HG02973 (cell line): Measurements from ENCODE around the gene PGM1.

Experiments
- ATAC-seq: cut with Tn5 transposase; IDR thresholded peaks from one replicate; pipeline ENCODE4 v1.9.1; 2021; ENCODE audit warnings: moderate library complexity; ENCODE audit not compliant: unreplicated experiment

Gene PGM1

GRCh38 chr1:63630666-63631065, 37.5 kb downstream of the PGM1 start:
- ATAC-seq, result no peak

DNA sequence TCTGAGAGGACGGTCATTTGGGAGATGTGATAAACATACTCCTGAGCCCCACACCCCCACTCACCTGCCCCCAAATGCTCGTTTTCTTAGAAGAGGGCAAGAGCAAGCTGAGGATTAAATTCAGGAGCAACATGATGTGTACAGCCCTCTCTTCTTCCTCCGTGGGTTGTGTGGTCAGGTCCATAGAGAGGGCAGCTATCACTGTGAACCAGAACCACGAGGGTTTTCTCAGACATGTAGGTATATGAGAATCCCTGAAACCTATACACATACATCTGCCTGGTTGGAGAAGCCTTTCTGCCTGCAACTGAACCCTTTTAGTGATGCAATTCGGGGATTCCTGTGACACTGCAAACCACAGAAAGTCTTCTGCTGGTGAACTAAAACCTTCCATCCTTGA, 38.9 kb downstream of the PGM1 start:
- ATAC-seq, result no peak

GRCh38 chr1:63633281-63633680, 40.1 kb downstream of the PGM1 start:
- no peak for ATAC-seq

- no peak for ATAC-seq
Measured at GRCh38 chr1:63634471-63634870, 41.3 kb downstream of the PGM1 start.

- ATAC-seq, result no peak
Measured at GRCh38 chr1:63635681-63636080, 42.5 kb downstream of the PGM1 start.

DNA sequence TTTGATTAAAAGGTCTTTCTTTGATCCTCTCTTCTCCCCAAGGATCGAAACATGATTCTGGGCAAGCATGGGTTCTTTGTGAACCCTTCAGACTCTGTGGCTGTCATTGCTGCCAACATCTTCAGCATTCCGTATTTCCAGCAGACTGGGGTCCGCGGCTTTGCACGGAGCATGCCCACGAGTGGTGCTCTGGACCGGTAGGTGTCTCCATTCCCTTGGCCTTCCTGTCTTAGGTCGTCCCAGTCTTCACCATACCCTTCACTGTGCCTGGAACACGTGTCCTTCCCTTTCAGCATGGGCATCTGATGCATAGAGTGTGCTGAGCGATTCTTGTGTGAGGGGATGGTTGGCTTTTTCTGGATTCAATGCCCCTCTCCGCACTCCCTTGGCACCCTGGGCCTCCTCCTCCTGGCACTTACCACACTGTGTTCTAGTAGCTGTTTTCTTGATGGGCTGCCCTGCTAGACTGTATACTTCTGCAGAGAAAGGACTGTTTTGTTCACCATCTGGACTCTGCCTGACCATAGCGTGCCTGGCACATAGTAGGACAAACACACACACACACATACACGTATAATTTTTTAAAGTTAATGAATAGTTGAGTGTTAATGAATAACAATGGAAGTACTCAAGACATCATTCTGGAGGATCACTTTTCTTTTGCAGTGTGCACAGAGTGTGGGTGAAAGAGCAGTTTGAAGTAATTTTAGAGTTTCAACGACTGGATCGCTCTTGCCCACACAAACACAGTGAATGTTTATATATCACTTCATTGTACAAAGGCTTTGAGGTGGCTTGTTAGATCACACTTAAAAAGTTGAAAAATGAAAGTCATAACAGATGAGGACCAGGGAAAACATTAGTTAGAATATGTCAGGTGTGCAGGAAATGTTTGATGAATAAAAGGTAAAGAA, 43.2 kb downstream of the PGM1 start:
- no peak for ATAC-seq

DNA sequence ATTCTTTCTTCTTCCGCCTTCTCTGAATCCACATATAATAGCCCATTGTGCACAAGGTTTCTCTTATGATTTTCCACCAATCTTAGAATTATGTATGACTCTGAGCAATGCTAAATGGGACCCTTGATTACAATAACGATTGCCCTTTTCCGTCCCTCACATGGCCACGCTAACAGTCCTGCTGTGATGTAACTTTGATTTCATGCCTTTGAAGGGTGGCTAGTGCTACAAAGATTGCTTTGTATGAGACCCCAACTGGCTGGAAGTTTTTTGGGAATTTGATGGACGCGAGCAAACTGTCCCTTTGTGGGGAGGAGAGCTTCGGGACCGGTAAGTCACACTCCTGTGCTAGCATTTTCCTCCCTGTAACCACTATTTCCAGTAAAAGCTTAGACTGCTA, 45.3 kb downstream of the PGM1 start:
- no peak for ATAC-seq

DNA sequence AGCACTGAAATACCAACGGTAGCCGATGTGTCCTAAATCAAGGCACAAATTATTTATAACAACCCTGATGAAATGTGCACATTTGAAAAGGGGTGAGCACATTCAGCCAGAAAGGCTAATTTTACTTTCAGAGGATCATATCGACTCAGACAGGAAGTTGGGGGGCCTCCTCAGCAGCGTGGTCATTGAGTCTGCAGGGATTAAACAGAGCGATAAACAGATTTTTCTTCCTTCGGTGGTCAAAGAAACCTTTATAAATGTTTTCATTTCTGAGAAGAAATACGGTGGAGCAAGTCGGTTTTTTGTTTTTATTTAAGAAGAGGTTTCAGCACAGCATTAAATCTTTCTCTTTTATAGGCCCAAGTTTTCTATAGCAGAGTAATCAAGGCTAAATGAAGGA, 45.7 kb downstream of the PGM1 start:
- no peak for ATAC-seq

DNA sequence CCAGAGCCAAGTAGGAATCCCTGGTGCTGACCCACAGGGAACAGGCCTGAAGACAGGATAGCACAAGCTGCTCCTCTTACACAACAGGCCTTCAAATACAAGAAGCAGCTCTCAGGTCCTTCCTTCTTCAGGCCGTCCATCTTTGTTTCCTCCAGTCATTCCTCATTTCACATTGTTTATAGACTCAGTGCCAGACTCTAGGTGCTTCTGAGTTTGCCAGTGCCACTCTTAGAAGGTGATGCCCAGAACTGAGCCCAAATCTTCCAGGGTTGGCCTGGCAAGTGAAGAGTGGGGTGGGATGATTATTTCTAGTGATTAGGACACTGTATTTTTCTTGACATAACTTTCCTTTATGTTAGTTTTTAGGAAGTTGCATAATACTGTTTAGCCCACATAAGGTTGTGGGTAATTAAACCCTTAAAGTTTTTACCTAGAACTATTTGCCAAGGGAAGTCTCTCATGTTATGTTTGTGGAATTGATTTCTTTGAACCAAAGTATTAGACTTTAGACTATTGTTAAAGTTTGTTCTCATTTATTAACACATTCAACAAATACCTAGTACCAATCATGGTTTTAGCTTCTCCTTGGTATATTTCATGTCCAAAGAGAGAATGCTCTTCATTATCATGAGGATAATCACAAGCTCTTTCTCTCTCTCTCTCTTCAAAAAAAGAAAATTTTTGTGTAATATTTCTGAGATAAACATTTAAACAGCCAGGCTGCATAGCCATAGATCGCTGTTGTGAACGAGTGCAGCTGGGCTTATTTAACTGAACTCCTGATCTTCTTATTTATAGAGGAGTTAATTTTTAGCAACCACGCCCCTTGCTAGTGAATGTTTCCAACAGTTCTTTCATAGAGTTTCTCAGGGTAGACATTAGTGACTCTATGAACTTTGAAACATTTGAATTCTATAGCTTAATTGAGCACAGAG, 47.7 kb downstream of the PGM1 start:
- ATAC-seq, result no peak

DNA sequence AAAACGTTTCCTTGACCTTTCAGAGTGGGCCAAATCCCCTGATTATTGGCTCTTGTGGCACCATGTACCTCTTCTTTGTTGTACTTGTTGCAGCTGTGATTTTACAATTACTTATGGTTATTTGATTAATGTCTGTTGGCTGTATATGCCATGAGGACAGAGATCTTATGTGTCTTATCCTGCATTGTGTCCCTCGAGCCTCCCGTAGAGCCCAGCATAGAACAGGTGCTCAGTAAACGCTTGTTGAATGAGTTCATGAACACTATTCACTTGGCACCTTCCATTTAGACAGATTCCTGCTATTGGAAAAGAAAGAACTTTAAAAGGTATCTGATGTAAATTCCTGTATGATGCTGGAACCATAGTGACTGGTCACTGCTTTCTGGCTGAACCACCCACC, 48.4 kb downstream of the PGM1 start:
- ATAC-seq, result no peak

DNA sequence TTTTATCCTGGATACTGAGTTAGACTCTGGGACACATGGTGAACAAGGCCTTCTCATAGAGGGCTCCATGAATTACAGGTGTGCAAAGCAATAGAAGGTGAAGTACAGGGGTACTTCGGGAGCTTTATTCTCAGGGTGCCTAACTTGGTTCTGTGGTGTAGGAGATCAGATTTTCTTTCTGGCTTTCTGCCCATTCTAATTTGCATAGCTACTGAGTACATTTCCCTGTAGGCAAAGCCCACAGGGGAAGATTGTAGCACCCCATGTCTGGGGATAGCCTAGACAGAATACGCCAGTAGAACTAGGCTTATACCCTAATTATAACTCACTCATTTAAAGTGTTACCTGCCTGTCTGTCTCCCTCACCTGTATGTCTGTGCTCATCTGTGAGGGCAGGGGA, 49.7 kb downstream of the PGM1 start:
- no peak for ATAC-seq

DNA sequence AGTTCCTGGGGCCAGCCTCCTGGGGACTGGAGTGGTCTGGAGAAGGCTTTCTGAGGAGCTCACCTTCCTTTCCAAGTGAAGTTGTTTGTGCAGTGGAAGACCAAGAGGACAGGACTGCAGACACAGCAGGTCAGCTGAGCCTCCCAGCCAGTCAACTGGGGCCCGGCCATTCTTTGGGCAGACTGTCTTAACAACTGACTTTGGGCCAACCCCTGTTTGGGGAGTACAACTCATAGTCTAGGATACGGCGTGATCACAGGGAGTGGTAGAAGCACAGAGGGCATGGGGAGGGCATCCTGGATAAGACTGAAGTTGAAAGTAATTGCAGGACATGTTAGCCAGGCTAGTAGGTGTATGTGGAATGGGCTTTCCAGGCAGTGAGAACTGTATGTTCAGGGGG, 50.3 kb downstream of the PGM1 start:
- no peak for ATAC-seq

- ATAC-seq, result no peak
Measured at GRCh38 chr1:63643926-63644325, 50.7 kb downstream of the PGM1 start.

- no peak for ATAC-seq
Measured at GRCh38 chr1:63645317-63645716, 52.1 kb downstream of the PGM1 start.

- ATAC-seq, result no peak
Measured at GRCh38 chr1:63648689-63649088, 55.5 kb downstream of the PGM1 start.

- ATAC-seq, result no peak
Measured at GRCh38 chr1:63651161-63651701, 58.0 kb downstream of the PGM1 start.

GRCh38 chr1:63653976-63654375, 60.8 kb downstream of the PGM1 start:
- no peak for ATAC-seq

DNA sequence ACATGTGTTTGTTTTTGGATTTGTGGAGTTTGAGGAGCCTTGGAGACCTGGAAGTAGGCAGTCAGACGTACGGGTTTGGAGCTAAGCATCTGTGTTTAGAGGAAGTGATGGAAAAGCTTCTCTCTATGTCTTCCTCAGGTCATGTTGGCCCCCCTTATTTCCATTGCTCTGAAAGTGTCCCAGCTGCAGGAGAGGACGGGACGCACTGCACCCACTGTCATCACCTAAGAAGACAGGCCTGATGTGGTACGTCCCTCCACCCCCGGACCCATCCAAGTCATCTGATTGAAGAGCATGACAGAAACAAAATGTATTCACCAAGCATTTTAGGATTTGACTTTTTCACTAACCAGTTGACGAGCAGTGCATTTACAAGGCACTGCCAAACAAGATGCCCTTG, 66.2 kb downstream of the PGM1 start:
- no peak for ATAC-seq

GRCh38 chr1:63662056-63662836, 69.0 kb downstream of the PGM1 start:
- no peak for ATAC-seq

DNA sequence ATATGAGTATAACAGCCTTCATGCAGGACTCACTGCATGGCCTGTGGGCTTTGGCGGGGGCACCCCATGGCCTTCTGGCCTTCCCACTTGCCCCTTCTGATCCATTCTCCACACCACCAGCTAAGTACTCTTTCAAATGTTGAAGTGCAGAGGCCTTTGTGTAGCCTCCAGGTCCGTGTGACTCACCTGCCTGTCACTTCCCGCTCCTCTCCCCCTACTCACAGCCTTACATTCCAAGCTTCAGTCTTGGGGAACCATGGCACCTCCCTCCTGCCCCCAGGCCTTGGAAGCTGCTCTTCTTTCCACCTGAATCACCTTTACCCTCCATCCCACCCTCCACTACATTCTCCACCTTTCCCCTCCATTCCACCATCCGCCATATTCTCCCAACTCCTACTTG, 69.6 kb downstream of the PGM1 start:
- ATAC-seq, result no peak

DNA sequence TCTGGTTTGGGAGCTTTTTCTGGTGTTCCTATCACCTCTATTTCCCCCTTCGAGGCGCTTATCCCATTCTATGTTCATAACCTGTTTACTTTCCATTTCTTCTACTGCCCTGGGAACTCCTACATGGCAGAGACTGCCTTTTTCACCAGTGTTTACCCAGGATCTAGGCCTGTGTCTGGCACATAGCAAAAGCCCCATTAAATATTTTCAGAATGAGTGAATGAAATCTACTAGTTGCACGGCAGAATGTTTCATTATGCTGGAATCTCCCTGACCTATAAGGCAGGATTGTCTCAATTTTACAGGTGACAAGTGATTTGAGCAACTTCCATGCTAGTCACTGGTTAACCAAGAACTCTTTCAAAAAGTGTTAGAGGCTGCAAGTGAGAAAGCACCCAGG, 70.1 kb downstream of the PGM1 start:
- ATAC-seq, result no peak
